Nephron (organoid): ENCODE results near the gene SBF2.

Experiments
- H3K27ac Mint-ChIP-seq, 3 experiments: 2 replicates each; pipeline ENCODE4 v1.8.0; 2020; ENCODE audit warnings: mixed read lengths in 3 of 3, mild to moderate bottlenecking in 2 of 3, moderate library complexity in 1 of 3
- H3K27me3 Mint-ChIP-seq: 2 replicates; pipeline ENCODE4 v1.8.0; 2021; ENCODE audit warnings: low read depth, mild to moderate bottlenecking, moderate library complexity, mixed read lengths
- H3K36me3 Mint-ChIP-seq: 2 replicates; pipeline ENCODE4 v1.8.0; 2020; ENCODE audit warnings: low read depth, mixed read lengths
- H3K4me1 Mint-ChIP-seq: 2 replicates; pipeline ENCODE4 v1.8.0; 2020; ENCODE audit warnings: mixed read lengths
- H3K4me3 Mint-ChIP-seq, 3 experiments: 2 replicates each; pipeline ENCODE4 v1.8.0; 2020; ENCODE audit warnings: mild to moderate bottlenecking in 3 of 3, mixed read lengths in 3 of 3, moderate library complexity in 2 of 3
- H3K9me3 Mint-ChIP-seq: 2 replicates; pipeline ENCODE4 v1.8.0; 2020; ENCODE audit warnings: mixed read lengths
- CTCF ChIP-seq, 3 experiments: fragments of 200-600 bp; sonication (generic); IDR thresholded peaks; one replicate each; pipeline ENCODE4 v1.5.0; 2021; ENCODE audit warnings: antibody characterized with exemption in 3 of 3; ENCODE audit not compliant: unreplicated experiment in 3 of 3

Gene SBF2

GRCh38 chr11:9736365-9736764 is 557.7 kb downstream of the SBF2 start:
- H3K4me3 Mint-ChIP-seq, result no peak overlapping the region
- H3K4me1 Mint-ChIP-seq, result peaks cover 12% of the 10 kb centered on the region
- H3K27me3 Mint-ChIP-seq, result no peaks in the 10 kb centered on the region
- no peak for TF ChIP-seq CTCF (IDR thresholded peaks at IDR 0.05; ENCODE audit: unreplicated experiment in 3 of 3)
- H3K27ac Mint-ChIP-seq, result no peak overlapping the region
- H3K9me3 Mint-ChIP-seq, result peaks cover 18% of the 10 kb centered on the region
- peaks cover 83% of the 10 kb centered on the region for H3K36me3 Mint-ChIP-seq

- Mint-ChIP-seq H3K4me1 (peaks cover 12% of the 10 kb centered on the region), H3K36me3 (peaks cover 84% of the 10 kb centered on the region)
- TF ChIP-seq CTCF (IDR thresholded peaks at IDR 0.05; ENCODE audit: unreplicated experiment in 3 of 3), result no peak
Measured at GRCh38 chr11:9735919-9736318, 558.1 kb downstream of the SBF2 start.

GRCh38 chr11:9735236-9735635 is 558.8 kb downstream of the SBF2 start:
- peaks cover 80% of the 10 kb centered on the region for H3K36me3 Mint-ChIP-seq
- H3K27me3 Mint-ChIP-seq, result no peaks in the 10 kb centered on the region
- H3K4me3 Mint-ChIP-seq, result no peak overlapping the region
- H3K27ac Mint-ChIP-seq, result no peak overlapping the region
- H3K9me3 Mint-ChIP-seq, result peaks cover 18% of the 10 kb centered on the region
- TF ChIP-seq CTCF (IDR thresholded peaks at IDR 0.05; ENCODE audit: unreplicated experiment in 3 of 3), result no peak
- peaks cover 12% of the 10 kb centered on the region for H3K4me1 Mint-ChIP-seq

More at GRCh38 chr11:9735919-9736318, 558.1 kb downstream of the SBF2 start:
- H3K9me3 Mint-ChIP-seq, result peaks cover 18% of the 10 kb centered on the region
- H3K4me3 Mint-ChIP-seq, result no peak overlapping the region
- H3K27me3 Mint-ChIP-seq, result no peaks in the 10 kb centered on the region
- H3K27ac Mint-ChIP-seq, result no peak overlapping the region

- no peaks in the 10 kb centered on the region for H3K4me1 Mint-ChIP-seq
- no peak for TF ChIP-seq CTCF (IDR thresholded peaks at IDR 0.05; ENCODE audit: unreplicated experiment in 3 of 3)
- peaks cover 74% of the 10 kb centered on the region for H3K36me3 Mint-ChIP-seq
- H3K9me3 Mint-ChIP-seq, result peaks cover 18% of the 10 kb centered on the region
- H3K4me3 Mint-ChIP-seq, result no peak overlapping the region
- no peaks in the 10 kb centered on the region for H3K27me3 Mint-ChIP-seq
- H3K27ac Mint-ChIP-seq, result no peak overlapping the region
Measured at GRCh38 chr11:9733212-9733611, 560.8 kb downstream of the SBF2 start.

GRCh38 chr11:9732453-9732852 is 561.6 kb downstream of the SBF2 start:
- no peak for TF ChIP-seq CTCF (IDR thresholded peaks at IDR 0.05; ENCODE audit: unreplicated experiment in 3 of 3)
- Mint-ChIP-seq H3K4me1 (no peaks in the 10 kb centered on the region), H3K9me3 (peaks cover 18% of the 10 kb centered on the region), H3K27ac (no peak overlapping the region), H3K36me3 (peaks cover 75% of the 10 kb centered on the region), H3K4me3 (no peak overlapping the region), H3K27me3 (no peaks in the 10 kb centered on the region)

- H3K27me3 Mint-ChIP-seq, result no peaks in the 10 kb centered on the region
- H3K9me3 Mint-ChIP-seq, result peaks cover 11% of the 10 kb centered on the region
- peaks cover 63% of the 10 kb centered on the region for H3K36me3 Mint-ChIP-seq
- no peak for TF ChIP-seq CTCF (IDR thresholded peaks at IDR 0.05; ENCODE audit: unreplicated experiment in 3 of 3)
- no peak overlapping the region for H3K27ac Mint-ChIP-seq
- no peak overlapping the region for H3K4me3 Mint-ChIP-seq
- H3K4me1 Mint-ChIP-seq, result no peaks in the 10 kb centered on the region
Measured at GRCh38 chr11:9731256-9731655, 562.8 kb downstream of the SBF2 start.
